HepG2 (cell line): ENCODE results near the gene PSEN1. TPM values are rescaled to one million over a fixed set of nuclear protein-coding genes. Genes with fewer than 3 reads are reported as not detected.

Experiments
- ATM ChIP-seq: fragments of 450-650 bp; IDR thresholded peaks from 2 replicates; pipeline ENCODE4 v1.7.1; 2017; ENCODE audit warnings: mild to moderate bottlenecking, borderline replicate concordance
- CBFB ChIP-seq: sonication (generic); formaldehyde crosslinking; IDR thresholded peaks from 2 replicates; pipeline ENCODE4 v1.4.0; 2020; ENCODE audit warnings: missing genetic modification reagents
- CBX2 ChIP-seq, 2 experiments: fragments of 200-600 bp in 1 of 2; sonication (generic); formaldehyde crosslinking in 1 of 2; IDR thresholded peaks; 2 replicates each; pipeline versions ENCODE4 v1.7.0 to v1.8.1; 2018 to 2022; ENCODE audit warnings: low read depth in 2 of 2, low read length in 1 of 2, mild to moderate bottlenecking in 1 of 2, missing genetic modification reagents in 1 of 2
- CEBPB ChIP-seq: IDR thresholded peaks from 2 replicates; pipeline ENCODE4 v1.6.1; 2011; ENCODE audit warnings: low read depth, low read length, improper control_type of control experiment, borderline replicate concordance
- DR1 ChIP-seq: sonication (generic); formaldehyde crosslinking; IDR thresholded peaks from 2 replicates; pipeline ENCODE4 v1.8.0; 2021; ENCODE audit warnings: mild to moderate bottlenecking, missing genetic modification reagents, inconsistent platforms
- GRHL1 ChIP-seq: sonication (generic); formaldehyde crosslinking; conservative IDR thresholded peaks from 2 replicates; pipeline ENCODE4 v1.8.0; 2022; ENCODE audit warnings: missing genetic modification reagents
- HOXA3 ChIP-seq: sonication (generic); formaldehyde crosslinking; IDR thresholded peaks from 2 replicates; pipeline ENCODE4 v1.5.0; 2020; ENCODE audit warnings: missing genetic modification reagents
- KDM4B ChIP-seq: sonication (generic); formaldehyde crosslinking; IDR thresholded peaks from 2 replicates; pipeline ENCODE4 v1.4.0; 2020; ENCODE audit warnings: missing genetic modification reagents
- MTA3 ChIP-seq: sonication (generic); formaldehyde crosslinking; IDR thresholded peaks from 2 replicates; pipeline ENCODE4 v1.4.0; 2020; ENCODE audit warnings: missing genetic modification reagents
- MXD4 ChIP-seq: IDR thresholded peaks from 2 replicates; pipeline ENCODE4 v1.6.1; 2016; ENCODE audit warnings: mild to moderate bottlenecking, missing biosample characterization, missing genetic modification reagents
- ONECUT2 ChIP-seq: sonication (generic); formaldehyde crosslinking; IDR thresholded peaks from 2 replicates; pipeline ENCODE4 v1.4.0; 2020; ENCODE audit warnings: missing genetic modification reagents
- RFX3 ChIP-seq: IDR thresholded peaks from 2 replicates; pipeline ENCODE4 v1.6.1; 2016; ENCODE audit warnings: missing biosample characterization, missing genetic modification reagents
- SCMH1 ChIP-seq: sonication (generic); formaldehyde crosslinking; IDR thresholded peaks from 2 replicates; pipeline ENCODE4 v1.9.0; 2021; ENCODE audit warnings: missing genetic modification reagents, mild to moderate bottlenecking, borderline replicate concordance
- SMARCC2 ChIP-seq: fragments of 450-650 bp; IDR thresholded peaks from 2 replicates; pipeline ENCODE4 v1.6.1; 2017; ENCODE audit warnings: antibody characterized with exemption, mild to moderate bottlenecking
- SOX13 ChIP-seq, 3 experiments: fragments of 450-650 bp in 1 of 3; sonication (generic) in 1 of 3; formaldehyde crosslinking in 1 of 3; IDR thresholded peaks in 2 of 3; conservative IDR thresholded peaks in 1 of 3; 2 replicates each; pipeline versions ENCODE4 v1.5.0 to v1.6.1; 2016 to 2020; ENCODE audit warnings: antibody characterized with exemption in 1 of 3, mild to moderate bottlenecking in 1 of 3, missing compliant biosample characterization in 1 of 3, missing genetic modification reagents in 1 of 3, moderate library complexity in 1 of 3
- SRSF4 ChIP-seq: fragments of 200-400 bp; formaldehyde crosslinking; IDR thresholded peaks from one replicate; pipeline ENCODE4 v1.6.1; 2018; ENCODE audit warnings: mild to moderate bottlenecking, low read depth, low read length, moderate library complexity; ENCODE audit not compliant: poor library complexity, severe bottlenecking
- TCF7L2 ChIP-seq: IDR thresholded peaks from 2 replicates; pipeline ENCODE4 v1.6.1; 2011; ENCODE audit warnings: mild to moderate bottlenecking, low read depth, low read length, moderate library complexity
- ZNF382 ChIP-seq: sonication (generic); formaldehyde crosslinking; IDR thresholded peaks from 2 replicates; pipeline ENCODE4 v1.5.0; 2020; ENCODE audit warnings: missing genetic modification reagents, mild to moderate bottlenecking, borderline replicate concordance
- ZNF468 ChIP-seq: sonication (generic); formaldehyde crosslinking; IDR thresholded peaks from 2 replicates; pipeline ENCODE4 v1.8.0; 2022; ENCODE audit warnings: mild to moderate bottlenecking, moderate library complexity, missing genetic modification reagents
- ZNF567 ChIP-seq: sonication (generic); formaldehyde crosslinking; IDR thresholded peaks from 2 replicates; pipeline ENCODE4 v1.8.1; 2023; ENCODE audit warnings: mild to moderate bottlenecking, missing genetic modification reagents, borderline replicate concordance
- ZNF629 ChIP-seq: sonication (generic); formaldehyde crosslinking; conservative IDR thresholded peaks from 2 replicates; pipeline ENCODE4 v1.5.0; 2020; ENCODE audit warnings: missing genetic modification reagents
- ZNF710 ChIP-seq: sonication (generic); formaldehyde crosslinking; IDR thresholded peaks from 2 replicates; pipeline ENCODE4 v1.5.0; 2020; ENCODE audit warnings: mild to moderate bottlenecking, missing genetic modification reagents, borderline replicate concordance
- ZNF724P ChIP-seq: sonication (generic); formaldehyde crosslinking; IDR thresholded peaks from 2 replicates; pipeline ENCODE4 v1.8.0; 2022; ENCODE audit warnings: missing genetic modification reagents, borderline replicate concordance
- ZNF749 ChIP-seq: sonication (generic); formaldehyde crosslinking; IDR thresholded peaks from 2 replicates; pipeline ENCODE4 v1.8.0; 2022; ENCODE audit warnings: mild to moderate bottlenecking, missing genetic modification reagents, moderate library complexity, borderline replicate concordance
- polyA plus RNA-seq, 8 experiments: library from polyadenylated mRNA; depleted of rRNA in 3 of 8; stranded (reverse) in 7 of 8; unstranded in 1 of 8; fragments of >200 nt; fragmentation: Illumina TruSeq in 4 of 8; extraction: Trizol in 4 of 8; gene quantifications; 2 replicates each; pipeline versions ENCODE4 v1.2.1 to v1.2.3, GENCODE V29; 2011 to 2016; ENCODE audit warnings: low read depth in 4 of 8, missing spikeins in 1 of 8, mixed read lengths in 1 of 8; ENCODE audit not compliant: insufficient read depth in 1 of 8
- total RNA-seq, 5 experiments: library from RNA; depleted of rRNA; stranded (reverse); fragments of >200 nt; fragmentation: Illumina TruSeq; extraction: Trizol; gene quantifications; 2 replicates each; pipeline ENCODE4 v1.2.3, GENCODE V29; 2016; ENCODE audit warnings: low read depth in 1 of 5
- TF ChIP-seq, protein P1 (sequence below): sonication (generic); formaldehyde crosslinking; IDR thresholded peaks from 2 replicates; pipeline ENCODE4 v1.4.0; 2020; ENCODE audit warnings: mild to moderate bottlenecking, missing genetic modification reagents
- TF ChIP-seq, protein P2 (sequence below): sonication (generic); formaldehyde crosslinking; IDR thresholded peaks from 2 replicates; pipeline ENCODE4 v1.5.0; 2020; ENCODE audit warnings: missing genetic modification reagents
- TF ChIP-seq, protein P3 (sequence below): sonication (generic); formaldehyde crosslinking; IDR thresholded peaks from 2 replicates; pipeline ENCODE4 v1.8.1; 2023; ENCODE audit warnings: mild to moderate bottlenecking, missing genetic modification reagents, borderline replicate concordance

PSEN1 gene
- total and polyA plus RNA-seq, 2 of the 13 experiments (the other 11 are each of a cell fraction or from before 2014, with no cell fraction given), result 12.5 to 26.6 TPM

GRCh38 chr14:73176685-73177084, 40.4 kb downstream of the PSEN1 start (continued):
- TF ChIP-seq CBFB (CRISPR knock-in tag), result no peak
- TF ChIP-seq, protein P1, sequence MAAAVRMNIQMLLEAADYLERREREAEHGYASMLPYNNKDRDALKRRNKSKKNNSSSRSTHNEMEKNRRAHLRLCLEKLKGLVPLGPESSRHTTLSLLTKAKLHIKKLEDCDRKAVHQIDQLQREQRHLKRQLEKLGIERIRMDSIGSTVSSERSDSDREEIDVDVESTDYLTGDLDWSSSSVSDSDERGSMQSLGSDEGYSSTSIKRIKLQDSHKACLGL (CRISPR knock-in tag), result no peak
- TF ChIP-seq DR1, result no peak
- no peak for TF ChIP-seq ATM
- 0 out of 2 replicates have a peak, but pooled peaks have one; percentile 22 for TF ChIP-seq ZNF629 (CRISPR knock-in tag)
- TF ChIP-seq KDM4B (CRISPR knock-in tag), result no peak
- no peak for TF ChIP-seq ZNF710 (CRISPR knock-in tag)
- no peak for TF ChIP-seq RFX3
- no peak for TF ChIP-seq SCMH1 (CRISPR knock-in tag)
- no peak for TF ChIP-seq ZNF724P (CRISPR knock-in tag)
- TF ChIP-seq SOX13 (IDR thresholded peaks at IDR 0.05), result no peak
- TF ChIP-seq SOX13 (CRISPR knock-in tag; conservative IDR thresholded peaks at IDR 0.05 in 1 of 2, IDR thresholded peaks at IDR 0.05 in 1 of 2), result no peak
- TF ChIP-seq GRHL1, result no peak
- TF ChIP-seq ZNF382 (CRISPR knock-in tag), result no peak
- no peak for TF ChIP-seq SRSF4
- no peak for TF ChIP-seq TCF7L2
- TF ChIP-seq, protein P2, sequence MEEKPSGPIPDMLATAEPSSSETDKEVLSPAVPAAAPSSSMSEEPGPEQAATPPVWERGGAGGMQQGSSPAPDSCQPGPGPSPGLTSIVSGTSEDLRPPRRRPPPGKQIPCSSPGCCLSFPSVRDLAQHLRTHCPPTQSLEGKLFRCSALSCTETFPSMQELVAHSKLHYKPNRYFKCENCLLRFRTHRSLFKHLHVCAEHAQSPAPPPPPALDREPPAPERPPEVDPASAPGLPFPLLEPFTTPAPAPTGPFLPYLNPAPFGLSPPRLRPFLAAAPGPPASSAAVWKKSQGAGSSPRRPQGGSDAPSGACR (CRISPR knock-in tag), result no peak
- TF ChIP-seq ZNF468 (CRISPR knock-in tag), result no peak
- no peak for TF ChIP-seq MTA3
- TF ChIP-seq SMARCC2, result no peak
- TF ChIP-seq ONECUT2 (CRISPR knock-in tag), result no peak
- TF ChIP-seq ZNF749 (CRISPR knock-in tag), result no peak
- no peak for TF ChIP-seq MXD4 (CRISPR knock-in tag)
- TF ChIP-seq HOXA3, result no peak
- no peak for TF ChIP-seq CBX2 (IDR thresholded peaks at IDR 0.05; ENCODE audit: low read depth, low read length)
- TF ChIP-seq CBX2 (CRISPR knock-in tag; IDR thresholded peaks at IDR 0.05; ENCODE audit: low read depth), result no peak
- TF ChIP-seq, protein P3, sequence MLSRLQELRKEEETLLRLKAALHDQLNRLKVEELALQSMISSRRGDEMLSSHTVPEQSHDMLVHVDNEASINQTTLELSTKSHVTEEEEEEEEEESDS (CRISPR knock-in tag), result no peak
- no peak for TF ChIP-seq ZNF567 (CRISPR knock-in tag)
- TF ChIP-seq CEBPB, result peak; percentile 67; the same call in 1 of the 2 replicates
